K562 (cell line): ENCODE results near the gene CIAPIN1. TPM values are rescaled to one million over a fixed set of nuclear protein-coding genes. Genes with fewer than 3 reads are reported as not detected.

Experiments
- ATF1 ChIP-seq, 2 experiments: fragments of 450-650 bp in 1 of 2; IDR thresholded peaks; 2 replicates each; pipeline ENCODE4 v1.6.1; 2016; ENCODE audit warnings: missing compliant biosample characterization in 1 of 2, missing genetic modification characterization in 1 of 2
- CBX3 ChIP-seq, 2 experiments: IDR thresholded peaks; 1 replicate in 1 of 2; 2 replicates in 1 of 2; pipeline ENCODE4 v1.6.1; 2012; ENCODE audit warnings: inconsistent platforms in 2 of 2, low read length in 2 of 2, borderline replicate concordance in 1 of 2, control low read depth in 1 of 2
- ELK3 ChIP-seq: fragments of 450-650 bp; formaldehyde crosslinking; IDR thresholded peaks from 2 replicates; pipeline ENCODE4 v1.4.0; 2020; ENCODE audit warnings: mild to moderate bottlenecking
- FOXA1 ChIP-seq: fragments of 450-650 bp; IDR thresholded peaks from 2 replicates; pipeline ENCODE4 v1.6.1; 2016; ENCODE audit warnings: mild to moderate bottlenecking, borderline replicate concordance
- GABPB1 ChIP-seq: sonication (generic); formaldehyde crosslinking; IDR thresholded peaks from 2 replicates; pipeline ENCODE4 v1.8.0; 2022; ENCODE audit warnings: mild to moderate bottlenecking, missing genetic modification reagents
- GTF3C2 ChIP-seq: IDR thresholded peaks from 3 replicates; pipeline ENCODE4 v1.6.1; 2011; ENCODE audit warnings: borderline replicate concordance, mild to moderate bottlenecking, moderate library complexity; ENCODE audit not compliant: insufficient read length; ENCODE audit errors: extremely low read depth
- PML ChIP-seq: IDR thresholded peaks from 2 replicates; pipeline ENCODE4 v1.6.1; 2012; ENCODE audit warnings: low read length, inconsistent platforms
- POLR2AphosphoS2 ChIP-seq: IDR thresholded peaks from 2 replicates; pipeline ENCODE4 v1.6.1; 2012; ENCODE audit warnings: low read length, improper control_type of control experiment
- TEAD1 ChIP-seq, 2 experiments: fragments of 450-650 bp in 1 of 2; sonication (generic) in 1 of 2; formaldehyde crosslinking; IDR thresholded peaks; 2 replicates each; pipeline versions ENCODE4 v1.4.0 to v1.8.0; 2020 to 2022; ENCODE audit warnings: mild to moderate bottlenecking in 2 of 2, missing genetic modification reagents in 1 of 2
- U2AF1 ChIP-seq: fragments of 200-400 bp; formaldehyde crosslinking; optimal IDR thresholded peaks from 2 replicates; pipeline ENCODE3; 2017; ENCODE audit warnings: mild to moderate bottlenecking, low read depth, low read length, moderate library complexity
- ZBTB26 ChIP-seq: fragments of 450-650 bp; formaldehyde crosslinking; IDR thresholded peaks from 2 replicates; pipeline ENCODE4 v1.4.0; 2022; ENCODE audit warnings: missing genetic modification characterization
- ZNF41 ChIP-seq: fragments of 250-450 bp; sonication (Bioruptor Pico); conservative IDR thresholded peaks from 2 replicates; pipeline ENCODE4 v1.4.0; 2020; ENCODE audit warnings: mild to moderate bottlenecking
- ZNF583 ChIP-seq: fragments of 250-450 bp; sonication (Bioruptor Pico); IDR thresholded peaks from 2 replicates; pipeline ENCODE4 v1.4.0; 2020
- ZSCAN29 ChIP-seq: fragments of 450-650 bp; IDR thresholded peaks from 2 replicates; pipeline ENCODE4 v1.6.1; 2017
- polyA plus RNA-seq, 8 experiments: library from polyadenylated mRNA; depleted of rRNA in 4 of 8; stranded (reverse) in 5 of 8; unstranded in 3 of 8; fragments of >200 nt; fragmentation: Nextera tagmentation in 2 of 8; fragmentation: Illumina TruSeq in 1 of 8; extraction: Ambion mirVana in 2 of 8; extraction: Trizol in 1 of 8; gene quantifications; 2 replicates each; pipeline versions ENCODE4 v1.2.1 to v1.2.3, GENCODE V29; 2011 to 2014; ENCODE audit warnings: inconsistent platforms in 1 of 8, missing spikeins in 1 of 8
- total RNA-seq, 7 experiments: library from RNA; depleted of rRNA in 6 of 7; stranded (reverse); fragments of >200 nt in 6 of 7; fragmentation: Illumina TruSeq in 2 of 7; extraction: Trizol in 2 of 7; gene quantifications; 2 replicates each; pipeline versions ENCODE4 v1.2.1 to v1.2.3, GENCODE V29; 2011 to 2021; ENCODE audit warnings: low replicate concordance in 1 of 7
- TF ChIP-seq, protein P1 (sequence below), 2 experiments: fragments of 450-650 bp in 1 of 2; IDR thresholded peaks; 2 replicates each; pipeline ENCODE4 v1.6.1; 2011 to 2017; ENCODE audit warnings: low read depth in 2 of 2, antibody characterized with exemption in 1 of 2, borderline replicate concordance in 1 of 2, low read length in 1 of 2, mild to moderate bottlenecking in 1 of 2, mixed read lengths in 1 of 2; ENCODE audit not compliant: control insufficient read depth in 1 of 2

Gene CIAPIN1
- total and polyA plus RNA-seq, 9 of the 15 experiments (the other 6 are each of a cell fraction or from before 2014, with no cell fraction given), result 71.8 to 263 (median 95.7) TPM

DNA sequence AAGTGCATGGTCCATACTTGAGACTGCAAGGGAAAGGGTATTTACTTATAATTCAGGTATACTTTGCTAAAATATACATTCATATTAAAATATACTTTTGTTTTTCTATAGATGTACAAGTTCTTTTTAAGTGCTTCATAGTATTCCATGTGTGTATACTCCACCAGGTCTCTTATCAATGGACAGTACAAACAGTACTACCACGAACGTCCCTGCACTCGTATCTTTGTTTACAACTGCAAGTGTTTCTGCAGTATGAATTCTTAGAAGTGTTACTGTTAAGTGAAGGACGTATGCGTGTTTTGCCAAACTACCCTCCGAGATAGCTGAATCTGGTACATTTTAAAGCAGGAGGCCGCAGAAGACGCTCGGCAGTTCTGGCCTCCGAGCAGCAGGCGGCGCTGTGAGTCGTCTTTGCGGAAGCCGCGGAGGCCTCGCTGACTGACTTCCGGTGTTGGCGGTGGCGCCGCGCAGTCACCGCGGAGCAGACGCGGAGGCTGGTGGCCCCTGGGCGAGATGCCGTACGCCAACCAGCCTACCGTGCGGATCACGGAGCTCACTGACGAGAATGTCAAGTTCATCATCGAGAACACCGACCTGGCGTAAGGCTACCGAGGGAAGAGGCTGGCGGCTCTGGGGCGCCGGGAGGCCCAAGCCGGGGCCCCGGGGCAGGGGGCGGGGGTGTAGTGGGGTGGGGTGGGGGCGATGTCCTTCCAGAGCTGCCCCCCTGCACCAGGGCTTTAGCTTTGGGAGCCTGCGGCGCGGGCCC is 15.2 kb upstream of the CIAPIN1 start, which contains the start of gene POLR2C (continued):
- TF ChIP-seq, protein P1, sequence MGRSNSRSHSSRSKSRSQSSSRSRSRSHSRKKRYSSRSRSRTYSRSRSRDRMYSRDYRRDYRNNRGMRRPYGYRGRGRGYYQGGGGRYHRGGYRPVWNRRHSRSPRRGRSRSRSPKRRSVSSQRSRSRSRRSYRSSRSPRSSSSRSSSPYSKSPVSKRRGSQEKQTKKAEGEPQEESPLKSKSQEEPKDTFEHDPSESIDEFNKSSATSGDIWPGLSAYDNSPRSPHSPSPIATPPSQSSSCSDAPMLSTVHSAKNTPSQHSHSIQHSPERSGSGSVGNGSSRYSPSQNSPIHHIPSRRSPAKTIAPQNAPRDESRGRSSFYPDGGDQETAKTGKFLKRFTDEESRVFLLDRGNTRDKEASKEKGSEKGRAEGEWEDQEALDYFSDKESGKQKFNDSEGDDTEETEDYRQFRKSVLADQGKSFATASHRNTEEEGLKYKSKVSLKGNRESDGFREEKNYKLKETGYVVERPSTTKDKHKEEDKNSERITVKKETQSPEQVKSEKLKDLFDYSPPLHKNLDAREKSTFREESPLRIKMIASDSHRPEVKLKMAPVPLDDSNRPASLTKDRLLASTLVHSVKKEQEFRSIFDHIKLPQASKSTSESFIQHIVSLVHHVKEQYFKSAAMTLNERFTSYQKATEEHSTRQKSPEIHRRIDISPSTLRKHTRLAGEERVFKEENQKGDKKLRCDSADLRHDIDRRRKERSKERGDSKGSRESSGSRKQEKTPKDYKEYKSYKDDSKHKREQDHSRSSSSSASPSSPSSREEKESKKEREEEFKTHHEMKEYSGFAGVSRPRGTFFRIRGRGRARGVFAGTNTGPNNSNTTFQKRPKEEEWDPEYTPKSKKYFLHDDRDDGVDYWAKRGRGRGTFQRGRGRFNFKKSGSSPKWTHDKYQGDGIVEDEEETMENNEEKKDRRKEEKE (IDR thresholded peaks at IDR 0.05; ENCODE audit: borderline replicate concordance in 1 of 2, control insufficient read depth in 1 of 2, low read depth in 2 of 2, low read length in 1 of 2), result no peak
- TF ChIP-seq GTF3C2 (no peak), POLR2AphosphoS2 (peak; percentile 74), ZBTB26 (CRISPR knock-in tag) (0 out of 2 replicates have a peak, but pooled peaks have one; percentile 5), GABPB1 (CRISPR knock-in tag) (peak; percentile 97), U2AF1 (peak; percentile 29), ELK3 (CRISPR knock-in tag) (no peak), CBX3 (IDR thresholded peaks at IDR 0.05; ENCODE audit: borderline replicate concordance in 1 of 2, low read length in 2 of 2) (peak in 1 of 2 experiments; percentile 34; a peak in 1 of 3 replicates), ATF1 (CRISPR knock-in tag; IDR thresholded peaks at IDR 0.05) (no peak), ATF1 (tag; IDR thresholded peaks at IDR 0.05) (peak; percentile 84), FOXA1 (no peak), ZNF41 (CRISPR knock-in tag) (no peak), ZNF583 (CRISPR knock-in tag) (no peak), TEAD1 (CRISPR knock-in tag; IDR thresholded peaks at IDR 0.05) (peak in 1 of 2 experiments; percentile 23; a peak in 1 of 4 replicates), ZSCAN29 (no peak), PML (peak; percentile 85)
